HG03460 (cell line): ENCODE data around the gene CPNE4.
A peak's percentile ranks its signal among the peaks of the same experiment; 100 is the strongest.

Experiments used
- ATAC-seq: cut with Tn5 transposase; IDR thresholded peaks from one replicate; pipeline ENCODE4 v1.9.1; 2021; ENCODE audit not compliant: unreplicated experiment

The CPNE4 gene

DNA sequence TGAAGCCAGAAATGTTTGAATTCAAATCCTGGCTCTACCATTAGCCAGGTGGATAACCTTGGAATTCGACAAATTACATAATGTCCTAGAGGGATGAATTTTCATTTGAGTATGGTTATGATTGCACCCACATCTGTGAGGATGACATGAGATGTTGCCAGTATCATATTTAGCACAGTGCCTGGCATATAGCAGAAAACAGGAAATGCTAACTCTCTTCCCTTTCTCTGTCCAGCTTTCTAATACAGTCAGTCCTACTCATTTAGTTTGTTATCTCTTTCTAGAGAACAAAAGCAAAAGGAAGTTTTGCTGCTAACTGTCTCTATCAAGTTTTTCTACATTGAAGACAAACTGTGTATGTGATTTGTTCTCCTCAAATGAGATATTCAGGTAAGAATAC is 231.7 kb downstream of the CPNE4 start:
- ATAC-seq = no peak

DNA sequence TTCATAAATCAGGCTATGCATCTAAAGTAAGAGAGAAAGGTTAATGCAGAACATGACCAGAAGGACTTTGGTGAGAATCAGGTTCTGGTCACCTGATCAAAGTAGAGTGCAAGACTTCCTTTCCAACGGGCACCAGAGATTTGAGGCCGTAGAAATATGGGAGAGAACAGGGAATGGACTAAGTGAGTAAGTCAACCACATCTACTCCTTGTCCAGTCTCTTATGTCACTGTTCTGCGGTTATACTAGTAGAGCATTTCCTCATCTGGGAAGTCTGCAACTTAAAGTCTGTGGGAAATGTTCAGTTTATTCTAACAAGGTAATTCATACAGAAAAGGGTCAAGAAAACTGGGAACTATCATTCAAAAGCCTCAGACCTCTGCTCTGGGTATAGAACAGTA is 232.8 kb downstream of the CPNE4 start:
- no peak for ATAC-seq

DNA sequence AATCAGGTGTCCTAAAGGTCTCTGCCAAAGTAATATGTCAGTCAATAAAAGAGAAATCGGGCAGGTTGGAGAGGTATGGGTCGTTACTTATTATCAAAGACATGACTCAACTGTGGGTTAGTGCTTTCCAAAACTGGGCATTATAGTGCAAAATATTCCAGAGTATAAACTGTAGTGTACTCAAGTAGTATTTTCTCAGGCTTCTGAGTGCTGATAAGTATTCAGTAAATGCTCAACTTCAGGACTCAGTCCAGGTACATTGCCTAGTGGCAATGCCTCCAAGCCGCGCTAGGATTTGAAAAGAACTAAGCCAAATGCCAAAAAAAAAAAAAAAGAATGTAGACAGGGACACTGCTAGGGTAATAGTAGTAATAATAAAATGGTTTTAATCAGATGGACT is 233.2 kb downstream of the CPNE4 start:
- ATAC-seq = no peak

DNA sequence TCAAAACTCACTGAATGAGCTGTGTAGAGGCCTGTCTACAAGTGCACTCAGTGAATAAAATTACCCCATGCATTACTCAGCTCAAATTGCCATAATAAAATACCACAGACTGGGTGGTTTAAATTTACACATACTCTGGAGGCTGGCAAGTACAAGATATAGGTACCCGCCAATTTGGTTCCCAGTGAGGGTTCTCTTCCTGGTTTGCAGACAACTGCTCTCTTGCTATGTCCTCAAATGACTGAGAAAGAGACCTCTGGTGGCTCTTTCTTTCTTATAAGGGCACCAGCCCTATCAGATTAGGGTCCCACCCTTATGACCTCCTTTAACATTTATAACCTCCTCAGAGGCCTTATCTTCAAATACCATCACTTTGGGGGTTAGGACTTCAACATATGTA is 237.0 kb downstream of the CPNE4 start:
- ATAC-seq = no peak

DNA sequence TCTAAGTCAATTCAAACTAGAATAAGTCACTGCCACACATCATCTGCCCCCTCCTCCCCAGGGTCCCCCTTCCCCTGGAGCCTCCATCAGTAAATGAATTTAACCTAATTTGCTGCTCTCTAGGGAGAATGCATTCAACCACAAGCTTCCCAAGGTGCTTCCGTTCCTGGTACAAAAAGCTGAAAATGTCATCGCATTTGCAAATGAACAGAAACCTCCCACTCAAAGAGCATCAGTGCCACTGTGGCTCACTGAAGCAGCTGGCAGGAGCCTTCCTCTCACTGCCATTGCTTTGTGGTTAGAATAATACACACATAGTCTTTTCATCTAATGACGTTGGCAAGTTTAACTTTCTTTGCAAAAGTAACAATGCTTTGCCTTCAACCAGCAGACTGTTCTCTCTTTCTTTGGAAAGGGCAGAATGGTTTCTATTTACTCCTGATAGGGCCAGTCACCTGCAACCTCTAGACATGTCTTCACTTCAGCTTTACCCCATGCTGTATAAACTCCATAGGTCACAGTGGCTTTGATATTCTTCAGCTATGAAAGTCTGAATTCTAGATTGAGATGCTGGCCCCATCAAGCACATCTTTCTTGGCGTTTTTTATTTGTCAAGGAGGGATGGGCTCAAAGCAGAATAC is 238.1 kb downstream of the CPNE4 start:
- ATAC-seq = peak; percentile 57

DNA sequence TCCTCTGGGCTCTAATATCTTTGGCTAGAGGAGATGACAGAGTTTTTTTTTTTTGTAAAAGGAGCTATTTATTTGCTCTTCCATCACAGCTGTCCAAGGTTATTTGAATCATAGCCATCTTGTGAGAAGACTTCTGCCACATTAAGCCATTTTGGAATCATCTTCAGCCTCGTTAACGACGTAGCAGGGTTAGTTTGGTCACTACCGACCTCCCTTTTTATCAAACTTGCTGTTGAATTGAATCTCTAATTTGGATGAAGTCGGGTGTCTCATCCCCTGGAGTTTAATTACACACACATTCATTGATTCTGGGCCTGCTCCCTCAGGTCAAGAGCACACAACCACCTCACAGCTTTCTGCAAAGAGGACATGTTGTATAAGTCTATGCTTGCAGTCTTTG is 238.7 kb downstream of the CPNE4 start:
- peak; percentile 6 for ATAC-seq

DNA sequence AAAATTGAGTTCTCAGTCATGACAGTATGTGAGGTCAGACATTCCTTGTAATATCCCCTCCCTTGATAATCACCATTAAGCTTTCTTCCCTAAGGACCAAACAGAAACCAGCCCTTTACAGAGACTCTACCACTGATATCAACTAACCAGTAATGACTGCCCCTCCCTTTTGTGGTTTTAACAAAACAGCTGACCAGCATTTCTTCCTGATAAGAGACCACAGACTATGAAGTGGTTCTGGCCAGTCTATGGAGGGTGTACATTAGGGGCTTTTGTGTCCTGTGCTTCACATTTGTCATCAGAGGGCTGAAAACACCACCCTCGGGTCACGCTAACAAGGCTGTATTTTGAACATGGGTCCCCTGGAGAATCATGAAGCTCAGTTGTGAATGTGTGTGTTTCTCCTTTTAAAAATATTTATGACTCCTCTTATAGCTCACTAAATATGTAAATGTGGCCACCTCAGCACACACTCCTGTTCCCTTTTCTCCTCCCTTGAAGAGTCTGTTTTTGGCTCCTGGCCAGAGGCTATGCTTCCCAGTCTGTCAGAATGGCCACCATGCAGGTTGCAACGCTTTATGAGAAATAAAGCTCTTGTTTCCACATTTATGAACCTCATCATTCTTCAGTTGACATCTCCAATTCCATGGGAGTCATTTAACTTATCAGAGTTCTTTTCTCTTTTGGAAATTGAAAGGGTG is 239.3 kb downstream of the CPNE4 start:
- ATAC-seq = peak; percentile 56

DNA sequence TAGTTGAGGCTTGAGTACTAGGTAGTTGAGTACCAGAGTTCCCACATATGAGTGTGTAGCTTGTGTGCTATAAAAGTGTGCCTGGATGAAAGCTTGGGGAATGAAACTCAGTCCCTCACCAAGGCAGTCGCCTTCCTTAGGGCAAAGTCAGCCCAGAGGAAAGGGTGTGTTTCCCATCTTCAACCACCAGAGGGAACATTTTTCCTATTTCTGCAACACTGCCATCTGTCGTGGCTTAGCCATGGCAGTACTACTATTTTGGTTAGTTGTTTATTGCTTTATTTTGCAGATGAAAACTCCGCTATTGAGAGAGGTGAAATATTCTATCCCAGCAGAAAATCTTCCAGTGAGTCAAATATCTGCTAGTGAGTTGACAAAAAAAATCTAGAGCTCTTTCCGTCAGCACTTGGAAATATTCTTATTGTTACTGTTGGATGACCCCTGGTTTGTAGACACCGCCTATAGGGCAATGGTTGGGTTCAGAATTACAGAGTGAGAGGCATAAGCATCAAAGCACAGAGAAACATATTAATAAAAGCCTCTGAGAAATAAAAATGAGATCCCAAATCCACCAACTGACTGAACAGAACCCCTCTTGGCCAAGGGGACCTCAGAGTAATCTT is 239.9 kb downstream of the CPNE4 start:
- peak; percentile 52 for ATAC-seq

DNA sequence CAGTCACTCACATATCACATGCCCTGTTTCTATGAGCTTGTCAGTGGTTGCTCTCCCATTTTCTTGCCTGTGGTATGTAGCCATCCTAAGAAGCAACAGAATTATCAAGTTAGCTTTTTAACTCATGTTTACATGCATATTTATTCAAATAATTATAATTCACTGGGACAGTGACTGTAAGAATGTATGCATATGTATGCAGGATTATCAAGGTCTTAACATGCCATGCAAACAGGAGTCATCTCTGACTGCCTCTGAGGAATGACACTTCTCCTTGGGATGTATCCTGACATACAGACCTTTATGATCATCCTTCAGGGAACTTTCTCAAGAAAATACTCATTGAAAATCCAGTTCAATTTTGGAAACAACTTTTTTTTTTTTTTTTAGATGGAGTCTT is 240.9 kb downstream of the CPNE4 start:
- ATAC-seq = no peak

DNA sequence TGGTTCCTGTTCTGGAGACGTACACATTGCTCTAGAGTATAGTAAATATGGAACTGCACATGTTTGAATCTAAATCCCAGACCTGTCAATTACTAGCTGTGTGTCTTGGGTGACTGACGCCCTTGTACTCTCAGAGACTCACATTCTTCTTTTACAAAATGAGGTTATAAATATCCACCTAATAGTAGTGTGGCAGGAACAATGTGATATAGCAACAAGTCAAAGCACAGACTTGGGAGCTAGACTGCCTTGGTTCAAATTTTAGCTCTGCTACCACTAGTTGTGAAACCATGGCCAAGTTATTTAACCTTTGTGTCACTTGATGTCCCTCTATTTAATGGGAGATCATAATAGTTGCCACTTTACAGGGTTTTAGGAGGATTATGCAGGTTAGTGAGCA is 245.6 kb downstream of the CPNE4 start:
- ATAC-seq = no peak

DNA sequence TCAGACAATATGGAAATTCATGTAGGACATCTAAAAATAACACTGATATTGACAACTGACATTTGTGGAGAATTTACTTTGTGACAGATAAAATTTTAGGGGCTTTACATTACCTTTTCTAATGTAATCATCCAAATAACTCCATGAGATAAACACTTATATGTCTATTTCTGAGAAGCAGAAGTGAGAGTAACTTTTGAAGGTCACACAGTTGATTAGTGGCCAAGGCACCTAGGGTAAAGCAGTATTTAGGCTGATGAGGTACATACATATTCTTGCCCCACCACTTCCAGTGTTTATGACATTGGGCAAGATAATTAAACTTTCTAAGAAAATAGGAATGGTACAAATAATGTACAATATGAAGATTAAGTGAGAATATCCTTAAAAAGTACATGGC is 248.4 kb downstream of the CPNE4 start:
- ATAC-seq = no peak

DNA sequence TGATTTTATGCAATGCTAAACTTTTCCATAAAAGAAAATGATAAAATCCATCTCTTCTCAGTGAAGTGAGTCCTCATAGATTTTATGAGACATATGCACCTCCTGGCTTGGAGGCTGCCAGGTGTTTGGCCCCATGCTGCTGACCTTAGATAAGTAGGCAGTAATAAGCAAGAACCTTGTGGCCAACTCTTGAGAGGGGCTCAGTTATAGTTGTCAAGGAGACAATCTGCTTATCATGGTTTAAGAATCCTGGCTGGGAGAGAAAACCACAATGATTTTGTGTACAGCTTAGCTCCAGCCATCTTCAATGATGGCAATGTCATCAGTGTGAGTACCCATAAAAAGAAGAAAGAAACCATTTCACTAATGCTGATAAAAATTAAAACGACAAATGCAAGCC is 252.1 kb downstream of the CPNE4 start:
- no peak for ATAC-seq

DNA sequence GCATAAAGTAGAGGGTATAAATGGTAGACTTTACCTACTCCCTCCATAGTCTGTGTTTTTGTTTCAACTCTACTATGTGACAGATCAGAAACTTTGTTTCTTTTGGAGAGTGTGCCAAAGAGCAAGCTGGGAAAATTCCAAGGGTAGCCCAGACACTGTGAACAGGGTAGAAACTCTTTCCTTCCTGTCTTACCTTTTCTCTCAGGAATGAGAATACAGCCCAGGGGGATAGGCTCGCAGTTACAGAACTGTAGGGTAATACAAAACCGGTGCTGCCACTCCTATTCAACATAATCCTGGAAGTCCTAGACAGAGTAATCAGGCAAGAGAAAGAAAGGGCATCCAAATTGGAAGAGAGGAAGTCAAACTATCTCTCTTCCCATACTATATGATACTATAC is 256.3 kb downstream of the CPNE4 start:
- no peak for ATAC-seq

DNA sequence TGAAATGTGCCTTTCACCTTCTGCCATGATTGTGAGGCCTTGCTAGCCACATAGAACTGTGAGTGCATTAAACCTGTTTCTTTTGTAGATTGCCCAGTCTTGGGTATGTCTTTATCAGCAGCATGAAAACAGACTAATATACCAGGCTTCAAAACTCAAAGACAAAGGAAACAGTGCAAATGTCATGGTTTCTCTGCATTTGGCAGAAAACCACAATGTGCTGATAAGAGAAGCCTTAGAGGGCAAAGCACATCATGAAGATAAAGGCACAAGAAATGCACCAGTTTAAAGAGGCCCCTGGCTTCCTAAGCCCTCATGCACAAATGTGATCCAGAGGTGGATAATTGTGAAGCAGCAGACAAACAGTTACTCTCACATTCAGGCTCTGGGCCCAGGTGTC is 259.2 kb downstream of the CPNE4 start:
- ATAC-seq = no peak

DNA sequence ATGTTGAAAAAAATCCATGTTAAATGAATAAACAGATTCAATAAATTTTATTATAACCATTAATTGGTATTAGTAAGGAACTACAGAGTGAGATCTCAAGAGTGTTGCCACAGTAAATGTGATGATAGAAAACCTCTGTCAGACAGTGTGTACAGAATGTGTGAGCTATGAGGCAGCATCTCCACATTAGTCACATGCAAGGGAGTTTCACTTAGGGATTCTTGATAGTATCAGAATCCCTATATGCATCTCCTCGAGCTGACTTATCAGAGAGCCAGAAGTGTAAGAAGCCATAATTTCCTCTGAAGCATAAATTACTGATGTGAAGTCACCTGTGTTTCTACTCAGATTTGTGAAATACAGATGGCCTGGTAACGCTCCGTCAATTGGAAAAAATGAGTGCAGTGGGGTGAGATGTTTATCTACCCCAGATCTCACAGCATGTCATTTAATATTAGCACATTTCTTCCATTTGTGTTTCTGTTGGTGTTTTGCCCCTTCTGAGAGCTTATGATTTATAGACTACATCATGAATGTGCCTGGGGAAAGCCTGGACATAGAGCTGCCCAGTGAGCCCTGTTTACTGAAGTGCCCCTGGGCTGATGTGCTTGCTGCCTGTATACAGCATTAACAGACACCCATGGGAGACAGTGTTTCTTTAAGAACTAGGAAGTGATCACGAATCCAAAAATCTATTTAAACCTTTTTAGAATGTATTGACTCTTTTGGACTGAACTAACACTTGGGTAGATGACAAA is 262.4 kb downstream of the CPNE4 start:
- ATAC-seq = no peak

DNA sequence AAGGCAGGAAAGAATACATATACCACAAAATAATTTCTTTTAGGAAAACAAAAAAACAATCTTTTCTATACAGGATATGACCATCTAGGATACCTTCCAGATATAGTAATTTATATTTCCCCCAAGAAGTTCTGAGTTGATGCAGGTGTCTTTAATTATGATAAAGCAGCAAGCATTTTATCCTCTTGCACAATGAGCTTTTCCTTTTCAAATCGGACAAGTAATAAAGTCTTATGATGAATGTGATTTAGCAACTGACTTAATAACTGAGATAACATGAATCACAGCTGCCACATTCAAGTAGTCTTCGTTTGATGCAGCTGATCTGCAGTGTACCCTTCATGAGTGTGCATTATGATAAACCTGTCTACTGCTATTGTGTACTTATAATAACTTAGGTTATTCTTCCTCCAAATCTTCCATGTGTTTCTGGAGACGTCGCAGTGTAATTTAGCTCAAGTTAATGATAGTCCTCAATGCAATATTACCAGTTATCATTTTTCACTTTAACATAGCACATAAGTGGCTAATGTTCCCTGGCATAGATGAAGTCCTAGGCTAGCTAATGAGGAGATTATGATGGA is 271.7 kb downstream of the CPNE4 start:
- no peak for ATAC-seq

DNA sequence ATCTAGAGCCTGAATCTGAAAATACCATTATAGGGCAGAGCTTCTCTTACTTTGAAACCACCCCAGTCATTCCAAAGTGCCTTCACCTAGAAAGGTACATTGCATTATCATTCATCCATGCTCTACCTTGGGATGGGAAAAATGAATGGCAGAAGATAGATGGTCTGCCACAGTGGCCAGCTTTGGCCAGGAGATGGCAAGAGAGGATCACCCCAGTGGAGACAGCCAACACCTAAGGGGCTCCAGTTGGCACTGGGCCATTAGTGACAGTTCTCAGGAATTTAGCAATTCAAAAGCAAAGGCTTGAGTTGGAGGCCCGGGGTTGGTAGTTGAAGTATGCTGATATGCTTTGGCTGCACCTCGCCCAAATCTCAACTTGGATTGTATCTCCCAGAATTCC is 278.4 kb downstream of the CPNE4 start:
- no peak for ATAC-seq

DNA sequence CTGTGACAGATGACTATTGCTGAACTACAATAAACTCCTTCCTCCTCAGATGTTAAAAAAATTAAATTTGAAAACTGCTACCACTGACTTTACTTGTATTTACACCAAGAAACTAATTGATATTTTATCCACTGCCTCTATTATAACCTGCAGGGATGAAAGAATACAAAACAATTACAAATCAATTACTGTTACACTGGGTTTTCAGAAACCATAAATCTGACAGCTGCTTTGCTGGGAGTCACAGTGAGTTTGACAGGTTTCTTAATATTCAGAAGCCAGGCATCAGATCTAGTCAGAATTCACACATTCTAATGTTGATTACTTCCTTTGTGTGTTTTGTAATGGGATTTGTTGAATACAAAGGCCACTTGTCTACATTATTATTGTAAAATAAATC is 279.4 kb downstream of the CPNE4 start:
- ATAC-seq = no peak

DNA sequence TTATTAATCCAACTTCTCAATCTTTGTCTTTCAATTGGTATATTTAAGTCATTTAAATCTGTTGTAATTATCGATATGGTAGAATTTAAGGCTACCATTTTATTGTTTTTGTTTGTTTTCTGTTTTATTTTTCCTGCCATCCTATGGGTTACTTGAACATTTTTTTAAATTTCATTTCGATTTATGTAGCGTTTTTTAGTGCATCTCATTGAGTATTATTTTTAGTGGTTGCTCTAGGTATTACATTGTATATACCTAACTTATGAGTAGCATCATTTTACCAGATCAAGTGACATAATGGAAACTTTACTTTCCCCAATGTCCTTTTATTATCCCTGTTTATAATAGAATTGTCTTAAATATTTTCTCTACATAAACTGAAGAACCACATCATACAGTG is 284.6 kb downstream of the CPNE4 start:
- no peak for ATAC-seq

DNA sequence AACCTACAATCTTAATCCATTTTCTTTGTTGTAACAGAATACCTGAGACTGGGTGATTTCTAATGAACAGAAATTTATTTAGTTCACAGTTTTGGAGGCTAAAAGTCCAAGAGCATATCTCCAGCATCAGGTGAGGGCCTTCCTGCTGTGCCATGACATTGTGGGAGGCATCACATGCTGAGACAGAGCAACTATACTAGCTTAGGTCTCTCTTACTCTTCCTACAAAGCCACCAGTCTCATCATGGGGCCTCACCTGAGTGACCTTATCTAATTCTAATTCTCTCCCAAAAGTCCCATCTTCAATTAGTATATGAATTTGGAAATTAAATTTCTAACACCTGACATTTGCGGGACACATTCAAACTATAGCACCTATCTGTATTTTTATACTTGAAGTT is 285.0 kb downstream of the CPNE4 start:
- no peak for ATAC-seq

DNA sequence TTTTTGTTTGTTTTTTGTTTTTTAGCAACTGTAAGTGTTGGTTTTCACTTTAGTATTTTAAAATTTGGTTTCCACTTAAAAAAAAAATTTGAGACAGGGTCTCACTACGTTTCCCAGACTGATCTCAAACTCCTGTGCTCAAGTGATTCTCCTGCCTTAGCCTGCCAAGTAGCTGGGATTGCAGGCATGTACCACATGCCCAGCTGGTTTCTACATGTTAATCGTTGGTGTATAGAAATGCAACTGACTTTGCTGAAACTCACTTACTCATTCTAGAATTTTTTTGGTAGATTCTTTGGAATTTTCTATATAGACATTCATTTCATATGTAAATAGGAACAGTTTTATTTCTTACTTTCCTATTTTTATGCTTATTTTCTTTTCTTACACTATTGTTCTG is 287.3 kb downstream of the CPNE4 start:
- ATAC-seq = no peak

DNA sequence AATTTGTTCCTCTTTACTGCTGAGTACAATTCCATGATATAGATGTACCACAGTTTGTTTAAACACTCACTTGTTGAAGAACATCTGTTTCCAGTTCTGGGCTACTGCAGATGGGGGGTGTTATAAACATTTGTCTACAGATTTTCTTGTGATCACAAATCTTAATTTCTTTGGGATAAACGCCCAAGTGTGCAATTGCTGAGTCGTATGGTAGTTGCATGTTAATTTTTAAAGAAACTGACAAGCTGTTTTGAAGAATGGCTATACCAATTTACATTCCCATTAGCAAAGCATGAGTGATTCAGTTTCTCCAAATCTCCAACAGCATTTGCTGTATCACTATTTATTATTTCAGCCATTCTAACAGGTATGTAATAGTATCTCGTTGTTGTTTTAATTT is 290.0 kb downstream of the CPNE4 start:
- no peak for ATAC-seq
